ENCODE results near the gene CCDC116.

DNA sequence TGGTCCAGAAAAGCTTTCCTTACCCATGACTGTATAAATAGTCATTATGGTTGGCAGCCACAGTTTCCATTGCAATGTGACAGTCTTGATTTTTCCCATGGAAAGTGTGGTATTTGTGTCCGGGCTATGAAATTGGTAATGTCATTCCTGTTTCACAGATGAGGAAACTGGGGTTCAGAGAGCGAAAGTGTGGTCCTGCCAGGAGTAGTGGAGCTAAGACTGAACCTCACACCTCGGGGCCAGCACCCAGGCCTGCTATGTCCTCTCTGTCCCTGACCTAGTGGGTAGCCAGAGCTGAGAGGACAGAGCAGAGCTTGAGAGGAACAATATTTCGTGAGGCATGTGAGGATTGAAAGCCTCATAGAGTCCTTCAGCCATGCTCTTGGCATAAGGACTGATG lies 1.5 kb upstream of the CCDC116 start:
- TF ChIP-seq, protein P1, sequence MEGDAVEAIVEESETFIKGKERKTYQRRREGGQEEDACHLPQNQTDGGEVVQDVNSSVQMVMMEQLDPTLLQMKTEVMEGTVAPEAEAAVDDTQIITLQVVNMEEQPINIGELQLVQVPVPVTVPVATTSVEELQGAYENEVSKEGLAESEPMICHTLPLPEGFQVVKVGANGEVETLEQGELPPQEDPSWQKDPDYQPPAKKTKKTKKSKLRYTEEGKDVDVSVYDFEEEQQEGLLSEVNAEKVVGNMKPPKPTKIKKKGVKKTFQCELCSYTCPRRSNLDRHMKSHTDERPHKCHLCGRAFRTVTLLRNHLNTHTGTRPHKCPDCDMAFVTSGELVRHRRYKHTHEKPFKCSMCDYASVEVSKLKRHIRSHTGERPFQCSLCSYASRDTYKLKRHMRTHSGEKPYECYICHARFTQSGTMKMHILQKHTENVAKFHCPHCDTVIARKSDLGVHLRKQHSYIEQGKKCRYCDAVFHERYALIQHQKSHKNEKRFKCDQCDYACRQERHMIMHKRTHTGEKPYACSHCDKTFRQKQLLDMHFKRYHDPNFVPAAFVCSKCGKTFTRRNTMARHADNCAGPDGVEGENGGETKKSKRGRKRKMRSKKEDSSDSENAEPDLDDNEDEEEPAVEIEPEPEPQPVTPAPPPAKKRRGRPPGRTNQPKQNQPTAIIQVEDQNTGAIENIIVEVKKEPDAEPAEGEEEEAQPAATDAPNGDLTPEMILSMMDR (conservative IDR thresholded peaks at IDR 0.05; ENCODE audit: low read length) = no peak
- no peak for TF ChIP-seq EZH2phosphoT487 (IDR thresholded peaks at IDR 0.05; ENCODE audit: borderline replicate concordance)

All from Loucy (cell line).